DMS53 treated with DMSO at 0.1 percent for 48 hours (cell line): ENCODE data around the gene RAD51B.

Source experiments
- DNase-seq: peaks from one replicate; lab custom pipeline; 2025; ENCODE audit not compliant: unreplicated experiment; lab: John Stamatoyannopoulos, UW

The RAD51B gene

DNA sequence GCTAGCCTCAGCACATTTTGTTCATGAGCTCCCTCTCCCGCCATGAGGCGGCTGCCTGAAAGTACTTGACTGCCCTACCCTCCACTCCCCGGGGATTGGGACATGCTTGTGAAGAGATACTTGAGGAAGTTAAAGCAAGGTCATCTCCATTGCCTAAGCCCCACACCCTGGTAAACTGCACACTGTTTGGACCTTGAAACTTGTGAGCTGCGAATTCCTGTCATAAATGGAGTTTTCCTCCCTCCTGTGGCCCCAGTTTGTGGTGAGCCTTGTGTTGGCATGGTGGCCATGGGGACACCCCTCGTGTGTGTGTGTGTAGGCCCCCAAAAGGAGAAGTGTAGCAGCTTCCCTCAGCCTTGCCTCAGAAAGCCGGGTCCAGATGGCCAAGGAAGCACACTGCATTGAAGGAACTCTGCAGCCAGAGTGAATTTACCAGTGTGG is 577.8 kb downstream of the RAD51B start:
- no peak for DNase-seq

DNA sequence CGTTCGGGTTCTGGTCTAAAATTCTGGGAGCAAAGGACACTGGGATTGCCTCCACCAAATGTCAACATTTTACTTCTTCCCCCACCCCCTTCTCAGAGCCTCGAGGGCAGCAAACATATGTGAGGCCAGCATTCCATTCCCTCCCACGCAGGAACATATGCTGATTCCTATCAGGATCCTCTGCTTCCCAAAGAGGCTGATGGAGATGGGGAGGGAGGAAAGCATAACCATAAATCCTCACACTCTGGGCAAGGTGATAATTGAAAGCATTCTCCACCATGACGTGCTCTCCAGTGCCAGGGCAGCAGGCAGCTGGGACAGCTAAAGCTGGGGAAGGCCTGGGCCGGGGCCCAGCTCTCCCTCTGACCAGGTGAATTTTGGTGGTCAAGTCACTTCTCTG is 578.2 kb downstream of the RAD51B start:
- DNase-seq, result no peak

DNA sequence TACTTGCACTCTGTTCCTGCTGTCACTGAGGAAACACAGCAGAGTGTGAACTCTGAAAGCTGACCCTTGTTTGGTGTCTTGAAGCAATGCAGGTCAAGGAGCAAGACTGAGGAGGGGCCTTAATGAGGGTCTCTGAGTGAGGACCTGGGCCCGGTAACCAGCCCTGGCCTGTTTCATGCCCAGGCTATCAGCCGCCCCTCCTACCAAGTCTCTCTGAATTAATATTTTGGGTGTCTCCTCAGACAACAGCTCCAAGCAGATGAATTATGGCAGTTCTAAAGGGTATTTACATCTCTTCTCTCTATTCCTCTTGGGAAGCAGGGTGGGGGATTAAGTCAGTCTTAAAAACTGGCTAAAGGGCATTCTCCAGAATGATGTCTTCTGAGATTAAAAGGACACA is 578.8 kb downstream of the RAD51B start:
- DNase-seq, result no peak

DNA sequence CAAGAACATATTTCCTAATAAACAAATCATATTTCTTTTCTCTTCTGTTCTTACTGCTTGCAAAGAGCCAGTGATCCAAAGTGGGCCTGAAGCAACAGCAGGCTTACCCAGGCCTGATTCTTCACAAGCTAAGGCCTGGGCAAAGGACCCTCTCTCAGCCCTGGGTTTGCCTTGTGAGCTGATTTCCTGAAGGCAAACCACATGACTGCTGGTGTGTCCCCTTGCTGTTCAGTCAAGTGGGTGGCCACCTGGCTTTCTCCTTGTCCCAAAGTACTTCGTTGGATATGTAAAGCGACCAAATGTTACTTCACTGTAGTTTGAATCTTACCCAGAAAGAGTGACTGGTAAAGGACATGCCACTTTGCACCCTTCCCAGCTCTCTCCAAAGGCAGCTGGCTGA is 580.4 kb downstream of the RAD51B start:
- no peak for DNase-seq

DNA sequence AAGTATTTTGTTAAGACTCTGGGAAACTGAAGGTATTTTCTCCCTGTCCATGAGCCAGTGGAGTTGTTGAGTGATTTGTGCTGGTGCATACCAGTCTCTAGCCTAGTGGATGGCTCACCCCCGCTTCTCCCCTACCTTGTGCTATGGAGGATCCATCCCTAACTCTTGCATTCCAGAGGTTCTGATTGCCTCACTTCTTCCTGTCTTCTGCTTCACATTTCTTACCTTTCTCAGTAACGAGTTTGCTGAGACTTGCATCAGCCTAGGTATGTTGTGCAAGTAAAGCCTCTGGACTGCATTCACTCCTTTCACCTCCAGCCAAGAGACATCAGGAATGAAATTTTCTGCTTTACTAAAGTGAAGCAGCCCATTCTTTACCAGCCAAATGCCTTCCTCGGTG is 581.7 kb downstream of the RAD51B start:
- no peak for DNase-seq

DNA sequence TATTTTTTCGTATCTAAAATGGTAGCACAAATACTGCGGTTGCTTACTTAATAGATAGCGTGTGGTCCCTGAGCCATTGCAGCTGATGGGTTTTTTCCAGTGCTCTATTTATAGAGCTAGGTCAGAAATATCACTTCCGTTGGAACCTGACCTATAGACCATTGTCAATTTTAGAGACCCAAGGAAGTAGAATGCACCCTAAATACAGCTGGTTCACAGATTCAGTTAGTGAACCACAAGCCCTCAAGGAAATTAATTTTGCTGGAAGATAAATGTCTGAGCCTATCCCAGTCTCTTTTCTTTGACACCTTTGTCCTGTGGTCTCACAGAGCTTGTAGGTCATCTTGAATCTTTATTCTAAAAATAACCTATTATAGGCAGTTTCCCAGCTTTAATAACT is 582.3 kb downstream of the RAD51B start:
- no peak for DNase-seq

DNA sequence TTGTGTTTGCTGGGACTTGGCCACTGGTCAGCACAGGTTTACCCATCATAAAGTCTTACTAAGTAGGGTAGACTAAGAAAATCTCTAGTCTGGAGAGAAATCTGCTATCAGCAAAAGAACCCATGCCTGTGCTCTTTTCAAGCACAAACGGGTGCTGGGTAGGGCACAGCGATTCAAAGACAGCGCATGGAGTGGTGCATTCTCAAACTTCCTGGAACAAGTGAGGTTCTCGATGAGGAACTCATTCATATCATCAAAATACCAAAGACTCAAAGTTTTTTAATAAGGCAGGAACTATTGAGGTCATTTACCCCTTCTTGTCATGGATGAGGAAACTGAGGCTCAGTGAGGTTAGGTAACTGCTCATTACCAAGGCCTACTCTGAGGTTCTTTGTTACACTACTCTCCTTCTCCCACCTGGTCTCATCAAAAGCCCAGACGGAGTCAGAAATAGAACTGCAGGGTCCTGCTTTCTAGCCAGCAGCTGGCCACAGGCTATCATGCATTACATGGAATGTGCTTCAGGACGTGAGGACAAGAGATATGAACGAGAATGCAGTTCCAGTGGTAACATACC is 583.0 kb downstream of the RAD51B start:
- DNase-seq, result no peak

DNA sequence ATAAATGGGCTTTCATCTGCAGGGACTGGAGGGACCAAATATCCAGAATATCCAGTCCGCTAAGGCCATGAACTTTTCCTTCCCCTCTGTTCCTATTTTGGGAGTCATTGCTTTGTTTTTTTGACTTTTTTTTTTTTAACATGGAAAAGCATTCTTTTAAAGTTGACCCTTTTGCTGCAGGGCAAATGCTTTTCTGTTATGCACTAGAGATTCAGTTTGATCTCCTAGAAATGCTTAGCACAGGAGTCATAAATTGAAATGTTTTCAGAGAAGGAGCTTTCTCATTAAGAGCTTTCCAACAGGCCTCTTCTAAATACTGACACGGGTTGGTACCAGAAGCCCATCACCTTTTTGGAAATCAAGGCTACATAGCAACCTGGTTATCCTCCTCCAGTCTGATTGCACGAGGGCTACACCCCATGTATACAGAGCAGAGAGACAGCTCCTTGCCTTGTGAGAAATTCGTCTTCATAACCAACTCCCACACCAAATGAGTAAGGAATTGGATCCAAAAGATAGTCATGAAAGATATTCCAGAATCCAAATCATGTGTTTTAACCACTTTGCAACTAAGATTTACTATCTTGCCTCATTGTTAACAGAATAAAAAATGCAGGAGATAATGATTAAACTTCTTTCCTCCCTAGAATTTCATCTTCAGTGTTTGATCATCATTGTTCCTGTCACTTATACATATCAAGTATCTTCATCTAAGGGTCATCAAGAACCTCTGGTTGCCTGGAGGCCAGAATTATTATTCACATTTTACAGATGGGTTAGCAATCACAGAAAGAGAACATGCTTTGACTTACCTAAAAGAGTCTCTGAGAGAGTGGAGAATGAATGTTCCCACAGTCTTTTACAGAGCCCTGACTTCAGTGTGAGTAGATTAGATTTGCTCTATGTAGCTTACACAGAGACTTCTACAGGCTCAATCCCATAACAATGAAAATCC is 583.9 kb downstream of the RAD51B start:
- no peak for DNase-seq

DNA sequence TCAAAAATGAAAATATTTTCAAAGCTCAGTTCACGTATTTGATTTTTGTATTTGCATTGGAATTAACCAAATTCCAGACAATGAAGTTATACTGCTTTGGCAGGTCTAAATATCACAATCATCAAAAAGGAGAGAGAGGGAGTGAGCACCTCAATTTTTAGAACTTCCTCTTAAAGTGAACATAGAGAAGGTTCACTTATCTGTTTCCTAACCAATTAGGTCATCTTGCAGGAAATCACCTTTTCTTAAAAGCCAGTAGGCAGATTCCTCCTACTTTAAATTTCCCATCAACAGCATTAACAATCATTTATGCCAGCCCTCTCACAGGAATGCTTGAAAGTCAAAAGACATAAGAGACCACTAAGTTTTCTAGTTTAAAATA is 584.6 kb downstream of the RAD51B start:
- DNase-seq, result no peak

DNA sequence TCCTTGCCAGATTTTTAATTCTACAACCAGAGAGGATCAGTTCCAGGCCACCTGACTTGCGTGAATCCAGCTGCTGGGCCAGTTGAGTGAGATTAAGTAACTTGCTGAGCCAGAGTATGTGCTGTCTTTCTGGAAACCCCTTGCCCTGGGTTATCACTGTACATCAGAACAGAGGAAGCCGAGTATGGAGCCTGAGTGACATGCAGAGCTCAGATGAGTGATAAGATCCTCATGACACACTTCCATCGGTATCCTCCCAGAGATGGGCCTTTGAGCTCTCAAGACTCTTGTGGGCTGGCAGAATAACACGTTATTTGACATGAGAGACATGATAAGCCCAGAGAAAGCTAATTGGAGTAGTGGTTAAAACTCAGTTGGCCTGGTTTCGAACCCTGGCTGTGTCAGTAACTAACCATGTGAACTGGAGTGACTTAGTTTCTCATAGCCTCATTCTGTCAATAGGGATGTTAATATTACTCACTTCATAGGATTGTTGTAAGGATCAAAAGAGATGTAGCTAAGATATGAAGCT is 585.1 kb downstream of the RAD51B start:
- no peak for DNase-seq

DNA sequence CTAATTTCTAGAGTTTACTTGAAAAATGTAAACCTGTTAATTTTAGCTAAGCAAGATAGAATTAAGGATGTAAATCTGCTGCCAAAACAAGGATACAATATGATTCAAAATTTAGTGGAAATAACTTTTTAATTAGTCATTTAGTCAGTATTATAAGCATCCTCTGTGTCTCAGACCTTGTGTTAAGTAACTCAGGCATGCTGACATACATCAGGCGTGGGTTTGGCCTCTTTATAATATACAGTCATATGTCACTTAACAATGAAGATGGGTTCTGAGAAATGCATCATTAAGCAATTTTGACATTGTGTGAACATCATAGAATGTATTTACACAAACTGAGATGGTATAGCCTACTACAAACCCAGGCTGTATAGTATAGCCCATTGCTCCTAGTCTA is 586.4 kb downstream of the RAD51B start:
- DNase-seq, result no peak

DNA sequence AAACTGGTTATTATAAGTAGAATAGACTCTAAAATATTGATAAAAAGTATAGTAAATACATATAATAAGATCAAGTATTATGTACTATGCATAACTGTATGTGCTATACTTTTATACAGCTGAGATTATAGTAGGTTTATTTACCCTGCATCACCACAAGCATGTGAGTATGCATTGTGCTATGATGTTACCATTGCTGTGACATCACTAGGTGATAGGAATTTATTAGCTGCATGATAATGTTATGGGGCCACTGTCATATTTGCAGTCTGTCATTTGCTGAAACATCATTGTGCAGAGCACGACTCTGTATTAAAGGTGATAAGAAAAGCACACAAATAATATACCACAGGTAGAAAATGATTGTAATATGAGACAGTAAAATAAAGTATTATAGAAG is 587.7 kb downstream of the RAD51B start:
- DNase-seq, result no peak

DNA sequence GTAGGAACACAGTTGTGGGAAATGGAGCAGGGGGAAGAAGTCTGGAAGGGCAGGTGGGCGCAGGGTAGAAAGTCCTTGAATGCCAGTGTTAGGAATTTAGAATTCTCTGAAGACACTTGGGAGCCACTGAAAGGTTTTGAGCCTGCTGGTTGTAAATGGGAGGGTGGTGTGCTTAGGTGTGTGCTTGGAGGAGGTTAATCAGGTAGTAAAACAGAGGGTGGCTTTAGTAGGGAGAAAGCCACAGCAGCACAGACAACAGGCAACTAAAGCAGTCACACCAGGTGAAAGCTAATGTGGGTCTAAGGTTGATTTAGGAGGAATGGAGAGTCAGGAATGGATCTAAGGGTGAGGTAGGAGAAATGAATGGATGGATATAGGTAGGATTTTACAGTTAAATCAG is 588.2 kb downstream of the RAD51B start:
- no peak for DNase-seq

DNA sequence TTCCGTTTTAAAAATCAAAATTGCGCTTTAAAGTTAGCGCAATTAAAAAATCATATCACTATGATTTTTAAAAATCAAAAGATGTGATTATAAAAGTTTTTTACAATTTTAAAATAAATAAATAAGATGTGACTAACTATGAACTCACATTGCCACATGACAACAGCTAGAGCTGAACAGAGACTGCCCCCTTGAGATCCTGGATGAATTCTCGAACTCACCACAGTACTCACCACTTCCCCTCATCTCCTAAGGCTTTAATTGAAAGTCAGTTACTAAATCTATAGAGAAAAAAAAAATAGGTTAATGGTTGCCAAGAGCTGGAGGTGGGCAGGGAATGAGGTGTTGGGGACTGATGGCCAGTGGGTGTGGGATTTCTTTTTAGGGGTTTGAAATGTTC is 589.1 kb downstream of the RAD51B start:
- no peak for DNase-seq

DNA sequence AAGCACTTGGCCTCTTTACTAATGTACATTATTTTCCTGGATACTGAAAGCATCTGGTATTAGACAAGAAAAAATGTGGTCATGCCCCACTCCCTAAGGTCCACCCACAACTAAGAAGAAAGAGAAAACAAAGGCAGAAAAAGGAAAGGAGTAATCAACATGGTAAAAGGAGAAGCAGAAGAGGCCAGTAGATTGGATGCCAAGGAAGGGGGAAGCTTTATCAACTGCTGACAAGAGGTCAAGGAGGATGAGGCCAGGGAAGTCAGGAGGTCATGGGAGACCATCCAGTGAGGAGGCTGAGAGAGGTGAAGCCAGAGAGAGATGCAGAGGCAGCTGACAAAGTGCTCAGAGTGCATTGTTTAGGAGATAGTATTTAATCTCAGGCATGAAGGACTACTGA is 589.8 kb downstream of the RAD51B start:
- DNase-seq, result no peak

DNA sequence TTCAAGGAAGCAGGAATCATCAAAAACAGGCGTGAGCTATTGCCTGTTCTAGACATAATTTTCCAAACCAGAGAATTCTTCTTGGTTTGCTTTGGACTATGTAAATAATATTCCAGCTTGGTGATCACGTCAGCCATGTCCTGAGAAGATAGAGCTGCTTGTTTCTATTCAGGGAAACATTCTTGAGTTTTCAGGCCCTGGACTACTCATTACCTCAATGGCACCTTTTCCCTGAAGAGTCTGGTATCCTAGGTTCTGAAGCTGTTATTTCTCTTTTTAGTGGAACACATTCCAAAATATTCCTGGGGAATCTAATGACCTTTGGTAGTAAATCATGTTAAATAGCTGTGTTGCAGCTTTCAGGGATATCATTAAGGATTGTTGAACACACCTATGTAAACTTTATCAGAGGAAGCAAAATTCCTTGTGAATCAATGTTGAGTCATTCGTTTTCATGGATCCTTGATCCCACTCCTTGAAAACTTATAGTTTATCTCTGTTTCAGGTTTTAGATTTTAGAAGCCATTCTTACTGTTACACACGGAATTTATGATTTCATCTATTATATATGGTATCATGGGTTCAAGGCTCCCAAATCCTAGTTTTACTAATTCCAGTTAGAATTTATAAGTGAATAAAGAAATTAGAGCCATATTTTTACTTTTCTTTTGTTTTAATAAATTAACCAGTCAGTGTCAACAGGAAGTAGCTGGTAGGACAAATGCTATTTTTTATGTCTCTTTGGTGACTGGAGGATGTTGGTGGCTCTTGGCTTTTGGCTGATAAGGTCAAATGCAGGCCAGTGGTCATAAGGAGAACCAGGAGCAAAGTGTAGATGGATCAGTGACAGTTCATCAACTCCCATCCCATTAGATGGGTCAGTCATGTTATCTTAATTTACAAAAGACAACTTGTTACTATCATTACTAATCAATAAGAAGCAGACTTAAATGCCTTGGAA is 593.2 kb downstream of the RAD51B start:
- DNase-seq, result no peak

DNA sequence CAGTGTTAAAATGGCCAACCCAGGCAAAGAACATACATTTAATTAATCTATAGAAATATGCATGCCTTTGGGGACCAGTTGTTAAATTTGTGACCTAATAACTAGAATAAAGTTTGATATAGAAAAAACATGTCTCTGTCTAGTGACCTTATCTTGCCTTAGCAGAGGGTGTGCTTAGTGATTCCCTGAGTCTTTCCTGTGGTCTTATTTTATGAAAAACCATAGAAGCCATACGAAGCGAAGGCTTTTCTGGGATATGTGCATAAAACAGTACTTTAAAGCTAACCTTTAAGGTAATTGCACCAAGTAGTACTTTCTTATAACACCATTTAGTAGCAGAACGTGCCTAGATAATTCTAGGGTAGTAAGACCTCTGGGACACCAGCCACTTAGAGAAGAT is 593.9 kb downstream of the RAD51B start:
- no peak for DNase-seq

DNA sequence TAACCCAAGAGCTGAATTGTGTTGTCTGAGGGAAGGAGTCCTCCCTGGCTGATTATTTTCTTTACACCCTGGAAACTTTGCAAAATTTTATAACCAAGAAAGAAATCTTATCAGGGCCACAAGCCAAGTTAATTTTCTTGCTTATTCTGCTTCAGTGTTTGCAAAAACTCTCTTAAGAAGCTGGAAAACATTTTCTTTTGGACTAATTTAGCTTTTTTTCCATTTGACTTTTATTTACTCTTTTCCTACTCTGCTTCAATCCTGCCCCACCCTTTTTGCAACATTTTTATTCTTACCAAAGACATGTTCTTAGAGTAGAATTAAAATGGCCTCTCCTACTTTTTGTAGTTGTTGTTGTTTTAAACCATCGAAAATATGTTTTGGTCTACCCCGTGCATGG is 594.5 kb downstream of the RAD51B start:
- DNase-seq, result no peak

DNA sequence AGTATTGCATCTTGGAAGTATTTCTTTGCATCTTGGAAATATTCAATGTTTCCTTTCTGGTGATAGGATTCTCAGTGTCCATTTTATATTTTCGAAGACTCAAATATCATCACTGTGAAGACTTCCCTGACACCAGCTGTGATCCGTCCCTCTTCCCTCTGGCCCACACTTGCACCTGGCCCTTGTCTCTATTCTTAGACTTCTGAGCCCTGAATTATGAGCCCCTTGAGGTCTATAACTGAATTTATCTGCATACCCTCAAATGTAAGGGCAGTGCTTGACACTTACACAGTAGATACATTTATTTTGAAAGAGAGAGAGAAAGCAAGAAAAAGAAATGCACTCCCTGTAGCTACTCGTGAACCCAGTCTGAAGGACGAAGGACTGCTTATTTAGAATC is 596.6 kb downstream of the RAD51B start:
- no peak for DNase-seq

DNA sequence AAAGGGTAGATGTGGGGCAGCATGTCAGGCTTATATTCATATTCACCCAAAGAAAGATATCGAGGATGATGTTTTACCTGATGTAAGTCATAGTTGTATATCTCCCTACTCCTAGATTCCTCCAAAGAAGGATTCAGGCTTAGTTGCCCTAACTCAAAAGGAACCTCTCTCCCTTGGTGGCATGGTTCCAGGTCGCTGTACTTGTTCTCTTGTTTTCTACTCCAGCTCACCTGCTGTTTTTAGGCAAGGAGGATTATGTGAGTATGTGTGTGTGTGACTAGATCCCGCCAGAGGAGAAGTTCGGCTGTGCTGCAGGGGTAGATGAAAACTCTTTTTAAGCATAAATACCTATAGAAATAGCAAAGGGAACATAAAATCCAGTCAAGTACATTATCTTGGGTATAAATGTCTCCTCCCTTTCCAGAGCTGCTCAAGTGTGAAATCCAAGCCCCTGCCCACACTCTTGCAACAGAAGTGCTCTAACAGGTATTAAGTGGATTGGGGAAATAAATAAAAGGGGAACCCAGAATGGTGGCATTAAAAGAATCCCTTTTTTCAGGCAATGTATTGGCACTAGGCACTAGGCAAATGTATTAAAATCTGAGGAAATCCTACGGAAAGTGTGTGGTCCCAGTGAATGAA is 597.6 kb downstream of the RAD51B start:
- no peak for DNase-seq
